8988T (cell line): ENCODE measurements around the gene CTDSPL.

Source experiments
- DNase-seq: peaks from one replicate; pipeline ENCODE4 v3.0.0; 2011

Gene CTDSPL

DNA sequence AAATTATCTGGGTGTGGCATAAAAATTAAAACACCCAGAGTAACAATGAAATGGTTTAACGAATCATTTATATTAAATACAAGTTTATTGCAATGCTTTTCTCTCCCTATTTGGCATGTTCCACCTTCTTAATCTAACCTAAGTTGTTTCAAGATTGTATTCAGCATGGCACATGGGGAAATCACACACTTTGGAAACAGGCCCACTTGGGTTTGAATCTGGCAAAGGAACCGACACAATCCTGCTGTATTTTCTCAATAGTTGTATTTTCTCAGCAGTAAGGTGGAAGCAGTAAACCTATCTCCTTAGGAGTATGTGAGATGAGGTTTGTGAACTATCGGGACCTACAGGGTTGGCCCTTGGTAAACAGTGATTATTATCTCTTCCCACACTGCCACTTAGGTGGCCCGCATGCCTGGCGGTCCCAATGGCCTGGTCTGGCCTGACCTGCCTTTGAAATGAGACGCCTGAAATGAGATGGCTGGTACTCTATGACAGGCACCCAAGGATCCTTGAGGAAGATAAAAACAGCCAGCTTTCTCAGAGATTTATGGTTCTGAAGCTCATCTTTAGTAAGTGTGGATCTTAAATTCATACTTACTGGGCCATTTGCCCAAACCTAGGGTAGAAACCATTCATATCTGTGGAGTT lies 83.6 kb downstream of the CTDSPL start:
- DNase-seq = no peak

DNA sequence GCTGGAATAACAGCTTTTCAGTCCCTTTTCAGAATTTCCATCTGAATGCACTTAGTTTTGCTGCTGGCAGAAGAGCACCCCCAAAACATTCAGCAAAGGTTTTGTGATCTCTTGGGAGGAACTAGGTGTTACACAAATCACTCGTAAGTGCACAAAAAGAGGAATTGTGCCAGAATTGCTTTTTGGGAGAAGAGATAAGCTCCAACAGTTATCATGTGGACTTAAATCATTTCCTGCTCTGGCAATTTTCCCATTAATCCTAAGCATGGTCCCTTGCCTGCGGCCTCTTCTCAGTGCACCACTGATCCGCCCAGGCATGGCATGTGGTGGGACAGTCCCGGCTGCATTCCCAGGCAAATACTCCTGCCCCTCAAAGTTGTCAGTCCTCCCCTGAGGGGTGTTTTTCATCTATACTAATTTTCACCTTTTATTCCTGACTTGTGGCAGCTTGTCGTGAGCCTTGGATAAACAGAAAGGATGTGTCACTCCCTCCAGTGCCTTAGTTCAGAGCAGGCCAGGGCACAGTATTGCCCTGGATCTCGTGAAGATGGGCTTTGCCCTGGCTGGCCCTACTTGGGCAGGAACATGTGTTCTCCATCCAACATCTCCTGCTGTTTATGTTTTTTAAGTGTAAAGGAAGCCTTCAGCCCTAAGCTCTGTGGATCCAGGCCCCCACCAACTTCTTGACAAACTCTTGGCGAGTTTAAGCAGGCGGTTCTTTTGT lies 84.3 kb downstream of the CTDSPL start:
- DNase-seq = no peak

DNA sequence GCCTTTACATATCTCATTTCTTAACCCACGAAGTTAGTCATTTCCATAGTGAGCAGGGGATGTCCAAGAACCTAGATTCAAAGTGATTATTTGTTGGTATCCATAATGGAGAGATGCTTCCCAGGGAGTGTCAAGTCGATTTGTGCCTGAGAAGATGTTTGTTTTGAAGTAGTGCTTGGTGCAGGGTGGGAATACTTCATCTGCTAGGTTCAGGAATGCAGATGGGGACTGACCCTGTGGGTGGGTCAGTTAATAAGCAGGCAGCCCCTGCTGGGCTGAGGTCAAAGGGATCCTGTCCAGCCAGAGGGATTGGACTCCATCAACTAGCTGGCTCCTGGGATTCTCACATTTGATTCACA lies 84.8 kb downstream of the CTDSPL start:
- no peak for DNase-seq

DNA sequence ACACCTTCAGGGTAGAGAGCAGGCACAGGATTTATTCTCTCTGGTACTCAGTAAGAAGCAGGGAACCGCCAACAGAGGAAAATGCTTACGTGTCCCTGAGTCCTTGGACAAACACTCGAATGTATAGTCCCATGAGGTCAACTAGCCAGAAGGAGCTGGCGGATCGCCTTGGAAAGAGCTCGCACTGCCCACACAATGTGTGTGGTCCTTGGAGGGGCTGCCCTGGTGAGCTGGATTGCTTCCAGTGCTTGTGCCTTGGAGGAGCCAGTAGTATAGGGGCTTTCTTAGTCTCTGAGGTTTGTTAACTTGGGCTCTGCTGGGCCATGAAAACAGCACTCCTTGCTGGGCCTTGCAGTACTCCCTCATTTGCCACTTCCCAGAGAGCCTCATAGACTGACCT lies 88.2 kb downstream of the CTDSPL start:
- no peak for DNase-seq

DNA sequence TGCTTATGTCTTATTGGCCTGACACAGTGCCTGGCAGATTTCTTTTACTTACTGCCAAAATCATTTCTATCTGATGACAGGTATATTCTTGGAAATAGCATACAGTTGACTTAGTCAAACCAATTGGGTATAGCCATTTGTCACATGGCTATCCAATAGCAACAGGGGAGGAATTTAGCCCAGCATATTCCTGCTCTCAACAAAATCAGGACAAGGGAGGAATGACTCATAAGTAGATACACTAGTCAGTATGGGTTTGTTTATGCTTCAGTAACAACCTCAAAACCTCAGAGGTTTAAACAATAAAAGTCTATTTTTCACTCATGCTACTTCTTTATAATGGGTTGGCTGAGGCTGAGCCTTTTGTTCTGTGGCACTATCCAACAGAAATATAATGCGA lies 90.9 kb downstream of the CTDSPL start:
- DNase-seq = no peak

DNA sequence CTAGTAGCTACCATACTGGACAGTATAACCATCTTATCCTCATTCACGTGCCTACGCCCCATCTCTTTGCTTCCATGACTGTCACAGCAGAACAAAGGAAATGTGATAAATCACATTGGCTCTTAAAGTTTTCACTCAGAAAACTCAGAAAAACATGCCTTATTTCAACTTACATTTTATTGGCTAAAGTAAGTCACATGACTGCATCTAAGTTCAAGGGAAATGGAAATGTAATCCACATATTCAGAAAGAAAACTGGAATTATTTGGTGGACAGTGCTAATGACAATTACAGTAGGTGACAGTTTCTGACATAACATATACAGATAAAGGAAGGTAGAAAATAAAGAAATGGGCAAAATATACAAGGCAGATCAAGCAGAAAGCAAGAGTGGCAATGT lies 91.5 kb downstream of the CTDSPL start:
- no peak for DNase-seq

DNA sequence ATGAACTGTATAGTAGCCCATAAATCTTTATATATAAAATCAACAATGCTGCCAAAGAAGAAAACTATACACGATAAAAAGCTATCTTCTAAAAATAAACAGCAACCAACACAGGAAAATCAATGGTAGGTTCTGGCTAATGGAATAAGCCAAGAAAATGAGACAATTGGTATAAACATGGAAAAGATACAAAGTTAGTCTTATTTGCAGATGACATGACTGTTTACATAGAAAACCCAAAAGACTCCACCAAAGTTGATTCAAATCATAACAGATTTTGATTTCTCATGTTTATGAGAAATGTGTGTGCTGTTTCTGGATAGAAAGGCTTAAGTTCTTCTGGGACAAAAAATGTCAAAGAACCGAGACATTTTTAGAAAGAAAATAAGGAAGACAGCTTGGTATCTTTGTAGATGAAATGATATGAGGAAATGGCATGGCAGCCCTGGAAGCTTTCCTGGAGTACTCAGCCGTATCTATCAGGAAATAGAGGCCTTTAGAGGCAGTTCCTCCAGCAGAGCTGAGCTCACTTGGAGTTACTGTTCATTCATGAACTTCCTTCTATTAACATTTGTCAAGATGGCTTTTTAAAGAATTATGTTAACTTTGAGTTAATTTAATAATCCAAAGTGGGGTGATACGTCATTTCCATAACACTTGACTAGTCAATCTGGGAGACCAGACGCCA lies 92.2 kb downstream of the CTDSPL start:
- no peak for DNase-seq

DNA sequence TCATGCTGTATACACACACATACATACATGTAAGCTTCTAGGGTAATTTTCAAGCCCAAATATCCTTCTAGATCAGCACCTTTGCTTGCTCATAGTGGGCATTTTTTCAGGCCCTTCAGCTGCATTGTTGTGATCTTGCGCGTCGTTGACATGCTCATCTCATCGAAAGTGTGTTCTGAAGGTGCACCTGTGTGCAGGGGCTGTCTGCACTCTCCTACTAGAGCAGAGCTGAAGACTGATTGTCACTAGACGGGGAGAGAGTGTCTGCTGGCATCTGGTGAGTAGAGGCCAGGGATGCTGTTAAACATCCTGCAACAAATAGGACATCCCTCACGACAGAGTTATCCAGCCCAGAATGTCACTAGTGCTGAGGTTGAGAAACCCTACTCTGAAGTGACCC lies 93.2 kb downstream of the CTDSPL start:
- no peak for DNase-seq

DNA sequence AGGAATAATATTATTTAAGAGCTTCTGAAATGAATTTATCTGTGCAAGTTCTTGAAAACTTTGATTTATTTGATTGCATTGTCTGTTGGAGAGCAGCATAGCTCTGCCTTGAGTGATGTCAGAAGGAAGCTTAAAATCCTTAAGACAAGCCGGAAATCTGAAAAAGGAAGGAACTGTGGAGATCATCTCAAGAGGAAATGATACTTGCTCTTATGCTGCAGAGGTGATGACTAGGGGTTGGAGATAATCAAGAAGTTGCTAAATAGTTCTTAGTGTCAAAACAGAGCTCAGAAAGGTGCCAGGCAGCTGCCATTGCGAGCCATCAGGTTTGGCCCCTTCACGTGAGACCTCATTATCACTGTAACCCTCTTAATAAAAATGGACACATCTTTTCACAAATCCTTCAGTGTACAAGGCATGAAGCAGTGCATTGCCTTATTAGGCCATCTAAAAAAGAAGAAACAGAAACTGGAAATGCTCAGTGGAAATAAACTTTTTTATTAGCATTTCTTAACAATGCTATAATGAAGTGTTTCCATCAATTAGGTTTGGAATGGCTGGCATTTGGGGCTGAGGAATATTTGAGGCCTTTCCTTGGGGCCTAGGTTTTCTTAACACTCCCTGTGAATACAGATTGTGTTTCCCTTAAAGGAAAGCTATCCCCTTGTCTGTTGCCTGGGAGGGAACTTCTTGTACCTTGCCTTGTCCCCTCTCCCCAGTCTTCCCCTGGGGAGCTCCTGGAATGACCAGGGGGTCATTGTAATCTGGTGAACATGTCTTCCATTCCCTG lies 94.4 kb downstream of the CTDSPL start:
- no peak for DNase-seq

DNA sequence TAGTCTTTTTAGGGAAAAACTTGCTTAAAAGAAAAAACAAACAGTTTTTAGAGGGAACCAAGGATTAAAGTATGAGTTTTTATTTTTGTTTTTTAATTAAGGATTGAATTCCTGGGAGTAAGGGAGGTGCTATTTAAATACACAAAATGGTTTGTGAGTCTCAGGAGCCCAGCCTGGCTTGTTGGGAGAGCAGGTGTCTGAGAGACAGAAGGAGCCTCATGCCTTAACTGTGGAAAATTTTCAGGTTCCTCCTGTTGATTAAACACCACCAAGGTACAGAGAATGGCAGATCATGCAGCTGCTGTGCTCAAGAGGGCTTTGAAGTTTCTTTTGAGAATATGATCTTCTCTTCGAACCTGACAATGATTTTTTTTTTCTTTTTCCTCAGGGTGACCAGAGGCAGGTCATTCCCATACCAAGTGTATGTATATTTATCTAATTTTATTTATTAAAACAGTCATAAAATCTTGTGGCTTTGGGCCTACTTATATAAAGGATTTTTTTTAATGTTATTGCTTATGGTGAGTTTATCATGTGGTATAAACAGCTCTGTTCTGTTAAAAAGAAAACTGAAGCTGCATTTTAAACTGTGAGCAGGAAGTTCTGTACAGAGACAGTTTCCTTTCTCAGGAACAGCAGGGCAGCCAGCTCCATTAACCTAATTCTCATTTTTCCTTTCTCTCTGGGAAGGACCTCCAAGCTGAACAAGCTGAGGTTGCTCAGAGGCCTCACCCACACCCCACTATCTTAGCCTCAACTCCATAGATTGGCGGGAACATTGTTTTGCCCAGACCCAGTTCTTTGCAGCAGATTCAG lies 95.3 kb downstream of the CTDSPL start:
- no peak for DNase-seq

DNA sequence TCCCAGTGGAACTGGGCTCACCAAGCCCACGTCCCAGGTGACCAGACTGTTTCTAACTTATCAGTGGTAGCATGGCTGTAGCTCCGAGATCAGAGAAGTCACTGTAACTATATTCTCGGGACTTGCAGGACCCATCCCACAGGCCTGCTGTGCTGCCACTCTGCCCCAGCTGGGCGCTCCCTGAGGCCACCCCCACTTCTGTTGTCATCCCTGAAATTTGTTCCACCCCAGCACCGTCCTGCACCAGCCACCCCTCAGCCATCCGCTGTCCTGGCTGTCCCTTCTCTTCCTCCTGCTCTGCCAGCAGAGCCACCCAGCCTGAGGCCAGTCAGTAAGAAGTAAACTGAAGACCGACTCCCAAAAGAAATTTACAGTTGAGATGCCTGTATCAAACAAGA lies 95.9 kb downstream of the CTDSPL start:
- DNase-seq = no peak

DNA sequence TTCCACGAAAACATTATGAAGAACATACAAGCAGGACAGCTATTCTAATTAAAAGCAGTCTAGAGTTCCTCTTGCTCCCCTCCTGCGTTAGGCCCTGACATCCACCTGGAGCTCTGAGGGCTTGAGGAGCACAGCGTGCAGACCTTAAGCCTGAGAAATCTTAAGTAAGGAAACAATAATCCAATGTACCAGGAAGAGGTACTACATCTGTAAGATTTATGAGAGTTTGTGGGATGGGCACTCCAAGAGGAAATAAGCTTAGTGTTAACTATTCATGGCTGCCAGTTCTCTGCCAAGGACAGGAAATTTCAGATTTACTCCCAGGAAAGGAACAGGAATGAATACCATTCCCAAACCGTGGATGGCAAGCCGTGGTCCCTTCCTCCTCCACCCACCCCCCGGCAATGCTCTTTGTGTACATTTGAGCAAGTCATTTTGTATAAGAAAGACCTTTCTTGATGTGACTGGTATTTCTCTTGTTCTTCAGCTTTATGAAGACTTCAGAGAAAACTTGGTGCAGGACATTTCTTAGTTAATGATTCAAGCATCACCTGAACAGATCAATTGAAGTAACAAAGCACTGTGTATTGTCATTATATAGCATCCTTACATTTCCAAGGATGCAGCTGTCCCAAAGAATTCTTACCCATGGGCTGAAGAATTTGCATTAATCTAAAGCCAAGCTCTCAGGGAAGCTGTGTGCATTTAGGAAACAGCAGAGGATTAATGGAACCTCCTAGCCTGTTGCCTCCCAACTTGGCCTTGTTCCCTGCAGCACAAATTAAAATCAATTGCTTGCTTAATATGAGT lies 100.1 kb downstream of the CTDSPL start:
- no peak for DNase-seq

DNA sequence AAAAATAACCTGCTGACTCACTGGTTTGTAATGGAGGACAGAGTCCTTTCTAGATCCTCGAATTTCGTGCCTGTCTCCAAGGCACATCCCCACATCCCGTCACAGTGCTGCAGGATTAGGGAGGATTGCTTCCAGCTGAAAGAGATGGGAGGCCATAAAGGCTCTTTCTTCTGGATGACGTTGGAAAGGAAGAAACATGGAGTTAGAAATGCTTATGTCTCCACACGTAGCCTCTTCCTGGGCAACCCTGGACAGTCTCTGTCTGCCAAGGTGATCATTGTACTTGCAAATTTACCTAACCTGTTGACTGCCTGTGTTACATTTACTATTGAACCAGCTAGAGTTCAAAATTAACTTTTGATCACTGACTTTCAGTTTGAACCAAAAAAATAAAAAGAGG lies 101.3 kb downstream of the CTDSPL start:
- DNase-seq = no peak

DNA sequence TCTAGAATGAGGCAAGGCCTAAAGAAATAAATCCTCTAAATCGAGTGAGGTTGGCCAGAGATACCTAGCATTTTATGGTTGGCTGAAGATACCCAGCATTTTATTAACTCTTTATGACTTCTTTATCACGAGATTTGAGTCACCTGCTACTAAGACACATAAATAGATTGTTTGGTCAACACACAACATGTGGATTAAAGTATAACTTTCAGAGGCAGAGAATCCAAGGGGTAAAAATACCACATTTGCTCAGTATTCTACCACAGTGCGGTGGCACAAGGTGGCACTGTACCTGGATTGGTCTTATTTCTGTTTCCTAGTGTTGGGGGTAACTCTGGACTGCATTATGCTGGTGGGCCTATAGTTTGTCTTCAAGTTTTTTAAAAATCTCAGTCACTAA lies 102.0 kb downstream of the CTDSPL start:
- DNase-seq = no peak

DNA sequence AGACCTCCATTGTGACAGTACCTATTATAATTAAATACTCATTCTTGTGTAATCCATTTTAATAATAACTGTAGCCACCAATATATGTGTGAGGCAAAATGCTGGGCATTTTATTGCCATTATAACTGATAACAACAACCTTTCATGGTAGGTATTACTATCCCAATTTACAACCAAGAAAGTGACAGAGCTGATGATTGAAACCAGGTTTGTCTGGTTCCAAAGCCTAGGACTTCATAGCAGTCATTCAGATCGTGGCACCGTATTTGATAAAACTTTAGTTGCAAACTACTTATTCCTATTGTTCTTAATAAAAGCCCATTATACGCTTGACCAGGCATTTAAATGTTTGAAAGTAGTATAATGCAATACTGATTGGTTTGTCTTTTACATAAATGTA lies 102.5 kb downstream of the CTDSPL start:
- no peak for DNase-seq

DNA sequence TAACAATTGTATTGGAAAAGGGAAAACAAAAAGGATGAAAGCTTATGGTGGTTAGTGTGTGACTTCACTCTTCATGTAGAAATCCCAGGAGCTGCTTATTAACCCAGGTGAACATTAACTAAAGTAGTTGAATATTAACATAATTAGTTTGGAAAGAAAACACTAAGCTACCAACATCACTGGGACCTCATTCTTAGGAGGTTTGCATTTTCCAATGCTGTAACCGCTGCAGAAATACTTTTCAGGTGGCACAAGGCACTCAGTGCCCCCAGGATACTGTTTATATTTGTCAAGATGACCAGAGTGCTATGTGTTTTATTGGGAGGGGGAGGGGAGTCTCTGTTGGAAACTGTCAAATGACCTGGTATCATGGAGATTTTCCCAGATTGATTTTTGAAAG lies 103.0 kb downstream of the CTDSPL start:
- no peak for DNase-seq

DNA sequence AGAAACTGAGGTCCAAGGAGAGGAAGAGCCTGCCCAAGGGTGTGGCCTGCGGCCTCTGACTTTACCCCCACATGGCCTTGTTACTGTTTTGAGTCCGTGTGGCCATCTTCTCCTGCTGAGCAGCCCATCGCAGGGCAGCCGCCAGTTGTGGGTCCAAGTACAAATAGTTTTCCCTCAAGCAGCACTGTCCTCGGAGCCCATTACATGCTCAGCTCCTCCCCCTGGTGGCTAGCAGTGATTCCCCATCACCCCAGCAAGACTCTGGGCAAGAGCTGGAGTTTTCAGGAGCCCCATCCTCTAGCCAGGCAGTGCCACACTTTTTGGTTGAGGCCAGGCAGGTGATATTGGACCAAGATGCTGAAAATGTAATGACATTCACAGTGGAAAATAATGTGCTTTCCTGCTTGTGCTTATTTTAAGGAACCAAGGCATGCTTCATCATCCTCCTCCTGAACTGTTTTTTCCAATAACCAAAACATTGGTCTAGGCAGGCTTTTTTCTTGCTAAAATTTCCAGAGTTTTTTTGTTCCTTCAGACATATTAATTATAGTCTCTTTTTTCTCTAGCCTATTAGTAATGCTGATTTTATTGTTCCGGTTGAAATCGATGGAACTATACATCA lies 105.7 kb downstream of the CTDSPL start:
- DNase-seq = peak; percentile 74

DNA sequence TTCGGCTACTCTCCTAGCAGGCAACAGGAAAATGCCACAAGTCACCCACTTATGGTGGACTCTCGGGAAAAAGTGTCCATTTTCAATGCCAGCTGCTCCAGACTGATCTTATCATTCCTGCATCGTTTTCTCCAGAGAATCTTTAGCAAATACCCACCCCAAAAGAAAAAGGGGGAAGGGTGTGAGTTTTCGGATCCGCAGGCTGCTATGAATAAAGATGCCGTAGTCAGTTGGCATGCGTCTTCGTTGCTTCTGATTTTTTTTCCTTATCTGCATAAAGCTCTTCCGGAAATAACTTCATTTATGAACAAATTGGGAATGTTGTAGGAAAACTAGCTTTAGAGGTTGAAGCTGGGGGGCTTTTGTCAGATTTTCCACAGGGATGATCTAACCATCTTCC lies 106.5 kb downstream of the CTDSPL start:
- no peak for DNase-seq

DNA sequence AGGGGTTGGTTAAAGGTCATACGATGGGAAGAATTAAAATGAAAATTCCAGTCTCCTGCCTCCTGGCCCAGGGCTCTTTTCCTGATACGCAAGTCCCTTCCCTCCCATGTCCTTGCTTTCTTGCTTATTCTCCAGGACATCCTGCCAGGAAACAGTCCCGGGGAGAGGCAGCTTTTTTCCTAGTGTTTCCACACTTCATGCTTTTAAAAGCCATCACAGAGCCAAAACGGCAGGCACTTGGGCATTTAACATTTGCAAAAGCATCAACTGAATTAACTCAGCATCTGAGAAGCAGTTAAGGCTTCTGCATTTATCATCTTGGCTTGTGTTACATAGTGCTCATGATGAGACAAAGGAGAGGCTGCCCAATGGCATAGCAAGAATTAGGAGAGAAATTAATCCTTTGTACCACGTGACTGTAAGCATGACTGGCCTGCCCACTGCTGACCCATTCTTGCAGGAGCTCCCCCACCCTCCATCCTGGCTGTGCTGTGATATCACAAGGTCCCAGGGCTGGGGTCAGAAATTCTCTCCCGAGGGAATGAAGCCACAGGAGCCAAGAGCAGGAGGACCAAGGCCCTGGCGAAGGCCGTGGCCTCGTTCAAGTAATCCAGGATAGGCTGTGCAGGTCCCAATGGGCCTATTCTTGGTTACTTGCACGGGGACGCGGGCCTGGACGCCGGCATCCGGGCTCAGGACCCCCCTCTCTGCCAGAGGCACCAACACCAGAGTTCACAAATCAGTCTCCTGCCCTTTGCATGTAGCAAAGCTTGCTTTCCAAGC lies 107.3 kb downstream of the CTDSPL start:
- DNase-seq = no peak

DNA sequence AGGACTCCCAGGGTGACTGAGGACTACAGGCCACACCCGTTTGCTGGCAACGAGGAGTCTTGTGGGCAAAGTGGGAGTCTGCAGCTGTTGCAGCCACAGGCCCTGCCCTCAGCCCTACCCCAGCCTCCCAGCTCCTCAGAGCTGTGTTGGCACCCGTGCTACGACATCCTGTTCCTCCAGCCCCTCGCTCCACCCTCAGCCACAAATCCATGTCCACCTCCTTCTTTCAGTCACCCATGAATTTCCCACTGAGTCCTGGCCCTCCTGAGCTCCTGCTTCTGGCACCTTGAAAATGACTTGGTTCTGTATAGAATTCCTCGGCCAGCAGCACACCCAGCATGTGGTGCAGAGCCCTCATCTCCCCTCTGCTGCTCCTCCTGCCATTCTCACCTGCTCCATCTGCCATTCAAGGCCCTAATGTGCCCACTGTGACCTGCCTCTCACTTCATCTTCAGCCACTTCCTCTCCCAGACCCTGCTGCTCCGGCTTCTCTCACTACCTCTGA lies 108.0 kb downstream of the CTDSPL start:
- no peak for DNase-seq
